Activated CD4-positive, alpha-beta T cell treated with anti-CD3 and anti-CD28 coated beads, Interleukin-2, amount 50 U/mL, for 4 hours (primary cell): Measurements from ENCODE around the gene DMBT1.
"Not testable (repeated sequence)": the region's sequence is repeated elsewhere in the genome, so short reads cannot be mapped to it uniquely, and the experiment has no call there.

Experiments
- DNase-seq, 2 experiments: peaks; one replicate each; pipeline ENCODE4 v3.0.0-alpha.2; 2020

Gene DMBT1

DNA sequence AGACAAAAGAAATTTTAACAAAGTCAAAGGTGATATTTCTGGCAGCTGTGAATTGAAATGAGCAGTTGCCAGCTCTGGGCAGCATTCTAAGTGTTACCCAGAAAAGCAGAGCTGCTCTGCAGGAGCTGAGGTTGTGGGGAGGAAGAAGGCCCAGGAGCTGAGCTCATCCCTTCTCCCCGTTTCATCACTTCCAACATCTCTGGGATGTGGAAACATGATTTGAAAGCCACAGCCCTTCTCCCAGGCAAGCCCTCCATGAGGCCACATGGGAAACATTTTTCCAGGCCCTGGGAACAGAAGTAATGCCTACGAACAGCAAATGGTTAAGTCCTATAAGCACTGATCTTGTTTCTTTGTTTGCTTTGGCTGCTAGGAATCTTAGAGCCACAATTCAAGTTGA lies 10.9 kb upstream of the DMBT1 start:
- no peak for DNase-seq

GRCh38 chr10:122550427-122550826 lies 10.1 kb upstream of the DMBT1 start:
- no peak for DNase-seq

DNA sequence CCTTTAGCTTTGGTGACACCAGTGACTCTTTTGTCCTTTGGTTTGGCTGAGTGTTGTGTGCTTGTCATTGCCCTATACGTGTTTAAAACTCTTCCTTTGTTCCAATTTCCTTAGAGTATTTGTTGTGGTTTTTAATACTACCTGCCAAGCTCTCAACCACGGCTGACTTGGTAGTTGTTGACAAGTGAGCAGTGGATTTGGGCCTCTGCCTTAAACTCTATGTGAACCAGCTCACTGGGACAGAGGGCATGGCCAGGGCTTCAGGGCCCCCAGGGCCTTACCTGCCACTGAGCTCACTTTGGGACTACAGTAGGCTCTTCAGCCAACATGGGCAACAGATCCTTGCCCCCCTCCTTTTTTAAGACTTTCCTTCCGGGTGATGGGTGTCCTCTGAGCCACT lies 9.6 kb upstream of the DMBT1 start:
- no peak for DNase-seq

- DNase-seq: peak; percentile 22 to 36
Observed at GRCh38 chr10:122551450-122551849, 9.1 kb upstream of the DMBT1 start.

DNA sequence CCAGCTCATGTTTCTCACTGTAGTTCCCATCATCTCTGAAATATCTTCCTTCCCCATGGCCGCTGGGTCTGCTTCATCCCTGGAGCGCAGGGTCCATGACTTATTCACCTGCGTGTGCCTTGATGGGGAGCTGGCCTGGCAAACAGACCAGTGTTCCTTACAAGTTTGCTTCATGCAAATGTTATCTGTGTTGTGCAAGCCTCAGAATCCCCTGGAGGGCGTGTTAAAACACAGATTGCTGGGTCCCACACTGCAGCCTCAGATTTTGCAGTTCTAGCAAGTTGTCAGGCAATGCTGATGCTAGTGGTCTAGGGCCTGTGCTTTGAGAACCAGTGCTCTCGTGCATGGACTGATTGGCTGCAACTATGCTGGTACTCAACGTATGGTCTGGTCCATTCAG lies 7.2 kb upstream of the DMBT1 start:
- DNase-seq: no peak

DNA sequence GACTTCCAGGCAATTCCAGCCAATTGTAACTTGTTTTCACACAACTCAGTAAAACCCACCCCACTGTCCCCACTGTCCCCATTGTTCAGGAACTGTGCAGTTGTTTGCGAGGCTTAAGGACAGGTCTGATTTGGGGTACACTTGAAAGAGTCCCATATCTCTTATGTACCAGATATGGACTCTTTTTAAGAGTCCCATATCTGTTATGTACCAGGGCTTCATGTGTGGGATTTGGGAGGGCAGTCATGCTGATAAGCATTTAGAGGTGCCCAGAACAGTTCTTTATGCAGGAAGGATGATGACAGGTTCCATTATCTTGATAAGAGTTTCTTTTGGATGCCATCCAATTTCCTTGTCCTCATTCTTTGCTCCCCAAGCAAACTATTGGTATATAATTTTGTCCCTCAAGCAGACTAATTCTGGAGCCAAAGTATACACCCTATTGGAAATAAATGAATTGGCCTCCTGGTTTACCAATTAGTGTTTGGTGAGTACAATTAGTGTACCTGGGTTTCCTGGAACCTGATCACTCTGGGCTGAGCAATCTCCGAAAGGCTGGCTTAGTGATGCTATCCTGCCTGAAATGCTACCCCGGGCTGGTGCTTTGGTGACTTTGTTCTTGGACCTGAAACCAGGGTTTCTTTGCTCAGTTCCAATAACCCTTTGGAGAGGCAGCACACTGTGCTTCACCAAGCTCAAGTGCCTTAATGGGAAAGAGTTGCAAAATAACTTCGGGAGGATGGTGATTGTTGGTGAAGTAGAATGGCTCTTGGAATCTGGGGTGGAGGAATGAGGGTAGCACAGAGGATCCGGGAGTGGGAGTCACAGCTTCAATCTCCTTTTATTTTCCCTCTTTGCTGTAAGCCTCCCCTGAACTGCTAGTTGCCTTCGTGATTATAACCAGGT lies 6.2 kb upstream of the DMBT1 start:
- DNase-seq: no peak

DNA sequence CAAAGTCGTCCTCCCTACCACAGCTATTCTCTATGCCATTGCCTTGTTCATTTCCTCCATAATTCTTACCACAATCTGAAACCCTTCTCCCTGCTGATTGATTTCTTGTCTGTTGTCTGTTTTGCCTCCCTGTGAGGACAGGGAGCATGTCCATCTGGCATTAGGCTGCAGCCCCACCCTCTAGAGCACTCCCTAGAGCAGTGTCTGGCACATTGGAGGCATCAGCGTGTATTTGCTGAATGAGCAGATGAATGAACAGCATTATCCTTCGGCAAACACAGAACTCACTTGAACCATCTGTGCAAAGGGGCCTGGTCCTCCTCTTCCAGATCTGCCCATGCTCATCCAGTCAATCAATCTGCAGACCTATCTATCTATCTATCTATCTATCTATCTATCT lies 5.1 kb upstream of the DMBT1 start:
- DNase-seq: no peak

DNA sequence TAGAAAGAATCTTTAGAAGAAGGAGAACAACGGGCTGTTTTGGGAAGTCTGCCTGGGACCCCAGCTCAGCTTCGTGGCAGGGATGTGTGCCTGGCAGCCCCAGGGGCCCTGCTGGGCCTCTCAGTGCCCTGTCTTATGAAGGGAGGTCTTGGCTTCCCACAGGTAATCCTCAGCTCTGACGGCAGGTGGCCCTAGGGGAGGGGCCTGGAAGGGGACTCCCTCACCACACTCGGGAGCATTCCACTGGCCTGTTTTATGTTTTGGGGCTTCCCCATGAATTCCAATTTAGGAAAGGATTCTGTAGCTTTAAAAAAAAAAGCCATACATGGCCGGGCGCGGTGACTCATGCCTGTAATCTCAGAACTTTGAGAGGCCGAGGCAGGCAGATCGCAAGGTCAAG lies 3.0 kb upstream of the DMBT1 start:
- DNase-seq: no peak

GRCh38 chr10:122558452-122558851 lies 2.1 kb upstream of the DMBT1 start:
- DNase-seq: no peak

DNA sequence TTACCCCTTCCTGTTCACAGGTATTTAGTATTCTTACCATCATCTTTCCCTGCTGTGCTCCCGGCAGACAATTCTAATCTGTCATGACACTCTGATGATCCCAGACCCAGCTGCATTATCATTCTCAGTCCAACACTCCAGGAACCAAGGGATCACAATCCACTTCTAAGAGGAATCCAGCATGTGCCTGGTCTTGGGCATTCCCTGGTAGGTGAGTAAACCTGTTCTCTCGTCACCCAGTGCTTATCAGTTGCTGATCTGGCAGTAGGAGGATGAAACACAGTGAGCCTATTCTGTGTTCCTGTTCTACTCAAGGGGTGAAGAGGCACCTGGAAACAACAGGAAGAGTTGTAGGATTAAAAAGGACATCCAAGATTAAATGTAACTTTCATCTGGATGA lies 1.3 kb upstream of the DMBT1 start:
- no peak for DNase-seq

DNA sequence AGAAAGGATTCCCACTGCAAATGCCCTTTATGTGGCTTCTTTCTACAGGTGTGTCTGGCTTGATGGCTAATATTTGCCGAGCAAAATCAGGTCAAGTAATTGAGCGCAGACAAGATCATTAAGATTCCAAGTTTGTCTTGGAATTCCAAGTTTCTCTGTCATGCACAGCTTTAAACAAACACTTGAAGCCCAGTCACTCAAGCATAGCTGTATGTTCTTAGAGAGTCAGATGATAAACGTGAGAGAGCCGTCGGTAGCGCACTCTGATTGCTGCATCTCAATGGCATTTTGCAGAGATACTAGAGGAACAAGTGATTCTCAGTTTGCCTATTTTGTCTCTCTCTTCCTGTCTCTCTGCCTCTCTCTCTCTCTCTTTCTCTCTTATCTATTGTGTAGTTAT lies 658 bp downstream of the DMBT1 start:
- no peak for DNase-seq

GRCh38 chr10:122561792-122562191 lies 1.2 kb downstream of the DMBT1 start:
- no peak for DNase-seq

- DNase-seq: no peak
Observed at GRCh38 chr10:122564980-122565379, 4.4 kb downstream of the DMBT1 start.

GRCh38 chr10:122565766-122566206 lies 5.2 kb downstream of the DMBT1 start:
- peak; percentile 65 to 67 for DNase-seq

DNA sequence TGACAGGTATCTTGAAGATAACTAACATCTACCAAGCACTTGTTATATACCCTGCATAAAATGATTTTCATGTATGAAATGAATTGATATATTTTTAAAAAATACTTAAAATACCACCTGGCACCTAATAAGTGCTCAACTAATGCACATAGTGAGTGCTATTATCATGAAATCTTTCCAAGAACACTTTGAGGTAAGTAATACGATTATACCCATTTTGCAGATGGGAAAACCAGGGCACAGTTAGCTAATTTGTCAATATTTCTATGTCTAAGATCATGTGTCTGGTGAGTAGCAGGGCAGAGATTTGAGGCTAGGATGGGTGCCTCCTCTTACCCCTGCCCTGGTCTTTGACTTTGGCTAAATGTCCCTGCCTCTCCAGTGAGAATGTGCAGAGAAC lies 6.1 kb downstream of the DMBT1 start:
- DNase-seq: no peak

- peak; percentile 9 to 26 for DNase-seq
Observed at GRCh38 chr10:122567056-122567660, 6.6 kb downstream of the DMBT1 start.

DNA sequence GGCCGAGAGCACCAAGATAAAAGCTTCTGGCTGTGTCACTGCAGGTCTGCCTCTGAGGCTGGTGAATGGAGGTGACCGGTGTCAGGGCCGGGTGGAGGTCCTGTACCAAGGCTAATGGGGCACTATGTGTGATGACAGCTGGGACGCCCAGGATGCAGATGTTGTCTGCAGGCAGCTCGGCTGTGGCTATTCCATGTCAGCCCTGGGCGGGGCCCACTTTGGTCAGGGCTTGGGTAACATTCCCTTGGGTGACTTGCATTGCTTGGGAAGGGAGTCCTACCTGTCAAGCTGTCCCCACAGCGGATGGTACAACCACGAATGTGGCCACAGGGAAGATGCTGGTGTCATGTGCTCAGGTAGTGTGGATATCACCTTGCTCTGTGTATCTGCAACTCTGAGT lies 8.0 kb downstream of the DMBT1 start:
- DNase-seq: no peak

DNA sequence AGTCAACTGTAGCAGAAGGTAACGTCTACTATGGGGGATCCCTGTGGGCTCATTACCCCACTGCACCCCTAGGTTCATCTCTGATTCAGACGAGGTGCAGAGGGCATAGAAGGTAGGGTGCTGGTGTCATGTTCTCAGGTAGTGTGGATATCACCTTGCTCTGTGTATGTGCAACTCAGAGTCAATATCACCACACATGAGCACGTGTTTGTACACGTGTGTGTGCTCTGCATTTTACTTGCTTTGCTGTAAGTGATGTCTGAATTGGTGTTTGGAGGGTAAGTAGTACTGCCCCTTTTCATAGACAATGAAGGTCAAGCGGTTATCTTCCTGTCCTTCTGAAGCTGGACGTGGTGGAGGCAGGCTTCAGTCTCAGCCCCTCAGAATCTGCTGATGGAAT lies 10.4 kb downstream of the DMBT1 start:
- no peak for DNase-seq

DNA sequence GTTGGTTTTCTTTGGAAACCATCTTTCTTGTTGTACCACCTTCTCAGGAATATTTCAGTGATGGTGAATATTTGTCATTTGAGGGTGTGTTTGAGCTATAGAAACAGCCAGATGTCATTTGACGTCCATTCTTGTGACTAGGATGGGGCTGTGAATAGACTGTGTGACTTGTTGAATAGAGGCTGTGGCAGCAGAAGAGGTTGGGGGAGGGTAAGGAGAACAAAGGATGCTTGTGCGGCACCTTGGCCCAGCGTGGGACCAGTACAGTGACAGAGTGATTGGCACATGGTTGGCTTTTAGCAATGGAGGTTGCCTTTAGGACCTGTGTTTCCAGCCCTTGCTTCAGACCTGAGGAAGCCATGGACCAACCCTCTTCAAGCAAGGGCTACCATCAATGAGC lies 11.3 kb downstream of the DMBT1 start:
- no peak for DNase-seq

GRCh38 chr10:122575776-122576175 lies 15.2 kb downstream of the DMBT1 start:
- DNase-seq: no peak

DNA sequence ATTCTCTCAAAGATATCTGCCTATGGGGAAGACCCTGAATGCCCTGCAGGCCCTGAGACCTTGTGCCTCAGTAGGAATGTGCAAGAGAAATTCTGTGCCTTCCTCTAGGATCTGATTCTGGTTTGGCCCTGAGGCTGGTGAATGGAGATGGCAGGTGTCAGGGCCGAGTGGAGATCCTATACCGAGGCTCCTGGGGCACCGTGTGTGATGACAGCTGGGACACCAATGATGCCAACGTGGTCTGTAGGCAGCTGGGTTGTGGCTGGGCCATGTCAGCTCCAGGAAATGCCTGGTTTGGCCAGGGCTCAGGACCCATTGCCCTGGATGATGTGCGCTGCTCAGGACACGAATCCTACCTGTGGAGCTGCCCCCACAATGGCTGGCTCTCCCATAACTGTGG lies 15.7 kb downstream of the DMBT1 start:
- no peak for DNase-seq

GRCh38 chr10:122577311-122577885 lies 16.8 kb downstream of the DMBT1 start:
- no peak for DNase-seq

DNA sequence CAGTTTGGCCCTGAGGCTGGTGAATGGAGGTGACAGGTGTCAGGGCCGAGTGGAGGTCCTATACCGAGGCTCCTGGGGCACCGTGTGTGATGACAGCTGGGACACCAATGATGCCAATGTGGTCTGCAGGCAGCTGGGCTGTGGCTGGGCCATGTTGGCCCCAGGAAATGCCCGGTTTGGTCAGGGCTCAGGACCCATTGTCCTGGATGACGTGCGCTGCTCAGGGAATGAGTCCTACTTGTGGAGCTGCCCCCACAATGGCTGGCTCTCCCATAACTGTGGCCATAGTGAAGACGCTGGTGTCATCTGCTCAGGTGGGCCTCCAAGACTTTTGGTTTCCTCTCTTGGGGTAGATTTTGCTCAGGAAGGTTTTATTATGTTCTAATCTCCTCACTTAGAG lies 25.5 kb downstream of the DMBT1 start:
- DNase-seq: not testable (repeated sequence)

- no peak for DNase-seq
Observed at GRCh38 chr10:122587098-122587760, 26.7 kb downstream of the DMBT1 start.
